Epidermal melanocyte (primary cell): ENCODE data around the gene ABHD13.
"Not testable (repeated sequence)": the region's sequence is repeated elsewhere in the genome, so short reads cannot be mapped to it uniquely, and the experiment has no call there.

Source experiments
- DNase-seq: peaks from one replicate; pipeline ENCODE4 v3.0.0; 2011; ENCODE audit warnings: low spot score; ENCODE audit not compliant: insufficient read length

The ABHD13 gene

DNA sequence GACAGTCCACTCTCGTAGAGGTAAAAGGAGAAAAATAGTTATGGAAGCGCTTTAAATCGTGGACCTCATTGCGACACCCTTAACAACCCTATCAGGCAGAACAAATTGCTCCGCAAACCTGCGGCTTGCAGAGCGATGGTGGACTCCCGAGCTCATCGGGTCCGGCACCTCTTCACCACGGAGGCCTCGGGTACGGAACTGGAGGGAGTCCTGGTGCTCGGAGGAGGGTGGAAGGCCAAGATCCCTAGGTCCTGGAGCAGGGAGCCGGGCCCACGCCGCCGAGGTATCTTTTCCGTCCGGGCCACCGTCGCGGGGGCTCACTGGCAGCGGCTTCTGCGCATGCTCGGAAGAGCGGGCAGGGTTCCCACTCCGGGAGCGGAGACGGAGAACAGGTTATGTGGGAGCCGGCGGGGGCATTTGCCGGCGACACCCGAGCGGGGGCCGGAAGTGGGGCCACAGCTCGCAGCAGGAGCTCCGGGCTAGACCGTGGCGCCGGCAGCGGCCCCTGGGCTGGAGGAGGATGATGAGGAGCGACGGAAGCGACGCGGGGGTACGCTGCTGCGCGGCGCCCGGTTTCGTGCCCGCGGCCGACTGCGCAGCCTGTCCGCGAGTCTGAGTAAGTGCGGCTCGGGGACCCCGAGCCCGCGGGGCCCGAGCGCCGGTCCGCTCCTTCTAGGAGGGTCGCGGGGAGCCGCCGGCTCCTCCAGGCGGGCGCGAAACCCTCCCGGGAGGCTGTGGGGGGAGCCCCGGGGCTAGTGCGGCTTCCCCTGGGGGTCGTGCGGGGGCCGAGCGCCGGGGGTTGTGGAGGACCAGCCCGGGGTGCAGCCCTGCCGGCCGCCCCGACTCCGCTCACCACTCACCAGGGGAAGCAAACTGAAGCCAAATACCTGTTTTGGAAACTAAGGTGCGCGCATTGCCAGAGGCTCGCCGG, at the start of gene ABHD13:
TSS of gene ABHD13 (plus strand) at position 349 of the 931 bp plus-strand sequence. CDS start 10,827 bp downstream, outside the sequence.
- DNase-seq, result peak; percentile 76

- DNase-seq, result no peak
Measured at GRCh38 chr13:108168929-108169328, 49.3 kb upstream of the ABHD13 start.

DNA sequence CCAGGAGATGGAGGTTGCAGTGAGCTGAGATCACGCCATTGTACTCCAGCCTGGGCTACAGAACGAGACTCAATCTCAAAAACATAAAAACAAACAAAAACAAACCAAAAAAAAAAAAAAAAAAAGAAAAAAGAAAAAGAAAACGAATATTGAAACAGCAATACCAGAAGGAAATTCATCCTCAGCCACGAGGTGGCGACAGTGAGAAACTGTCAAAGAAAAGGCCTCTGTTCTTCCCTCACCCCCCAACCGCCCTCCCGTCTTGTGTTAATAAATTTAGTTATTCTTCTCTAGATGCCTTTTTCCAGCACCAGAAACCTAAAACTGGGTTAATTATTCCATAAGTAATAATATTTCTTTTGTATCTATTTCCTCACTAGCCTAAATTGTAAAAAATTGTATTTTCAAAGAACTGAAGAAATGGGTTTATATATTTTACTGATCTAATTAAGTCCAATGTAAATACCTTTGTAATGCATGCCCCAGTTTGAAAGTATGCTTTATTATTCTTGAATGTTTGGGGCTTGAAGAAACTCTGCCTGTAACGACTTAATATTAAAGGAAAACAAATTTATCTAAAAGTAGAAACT, 41.4 kb upstream of the ABHD13 start:
- DNase-seq, result peak; percentile 29

GRCh38 chr13:108178078-108178477, 40.1 kb upstream of the ABHD13 start:
- no peak for DNase-seq

- no peak for DNase-seq
Measured at GRCh38 chr13:108182652-108183051, 35.5 kb upstream of the ABHD13 start.

DNA sequence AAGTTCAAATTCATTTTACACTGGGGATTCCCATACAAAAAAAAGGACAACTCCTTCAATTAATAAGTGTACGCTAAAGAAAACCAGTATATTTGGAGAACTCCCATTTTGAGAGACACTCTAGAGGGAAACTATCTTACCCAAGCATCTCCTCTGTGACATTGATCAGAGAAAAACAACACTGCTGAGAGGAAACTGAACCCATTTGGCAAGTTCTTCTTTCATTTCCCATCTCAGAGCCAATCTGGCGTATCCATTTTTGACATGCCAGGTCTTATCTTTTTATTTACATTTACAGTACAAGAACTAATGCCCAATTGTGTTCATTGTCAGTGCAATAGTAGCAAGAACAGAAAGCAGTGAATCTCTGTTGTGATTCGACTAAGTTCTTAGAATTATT, 33.0 kb upstream of the ABHD13 start:
- no peak for DNase-seq

DNA sequence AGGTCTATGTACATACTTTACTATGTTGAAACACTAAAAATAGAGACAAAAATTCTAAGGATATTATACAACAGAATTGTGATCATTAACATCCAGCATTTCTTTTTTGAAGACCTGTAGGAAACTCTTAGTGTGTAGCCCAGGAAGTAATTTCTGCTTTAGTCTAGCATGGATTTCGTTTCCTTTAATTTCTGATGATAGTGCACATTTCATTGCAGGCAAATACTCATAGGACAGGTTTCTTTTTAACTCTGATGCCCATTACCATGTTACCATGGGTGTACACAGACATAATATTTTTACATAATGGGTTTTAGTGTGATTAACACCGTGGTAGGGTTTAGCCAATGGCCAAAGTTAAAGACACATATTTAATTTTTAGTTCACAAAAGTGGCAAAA, 29.9 kb upstream of the ABHD13 start:
- no peak for DNase-seq

DNA sequence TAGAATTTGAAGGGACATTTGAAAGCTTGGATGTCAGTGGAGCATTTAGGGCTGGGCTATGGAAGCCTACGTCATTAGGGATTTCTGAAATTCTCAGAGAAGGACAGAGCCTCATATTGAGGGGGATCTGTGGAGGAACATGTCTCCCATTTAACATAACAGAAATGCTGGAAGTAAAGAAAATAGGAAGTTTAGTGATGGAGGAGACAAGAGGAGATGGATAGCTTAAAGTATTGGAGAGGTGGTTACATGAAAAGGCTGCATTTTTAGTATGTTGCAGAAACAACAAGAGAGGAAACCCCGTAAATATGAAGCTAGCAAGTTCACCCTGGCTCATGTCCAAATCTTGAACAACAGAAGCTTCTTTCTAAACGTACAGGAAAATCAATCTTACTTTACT, 27.3 kb upstream of the ABHD13 start:
- DNase-seq, result no peak

DNA sequence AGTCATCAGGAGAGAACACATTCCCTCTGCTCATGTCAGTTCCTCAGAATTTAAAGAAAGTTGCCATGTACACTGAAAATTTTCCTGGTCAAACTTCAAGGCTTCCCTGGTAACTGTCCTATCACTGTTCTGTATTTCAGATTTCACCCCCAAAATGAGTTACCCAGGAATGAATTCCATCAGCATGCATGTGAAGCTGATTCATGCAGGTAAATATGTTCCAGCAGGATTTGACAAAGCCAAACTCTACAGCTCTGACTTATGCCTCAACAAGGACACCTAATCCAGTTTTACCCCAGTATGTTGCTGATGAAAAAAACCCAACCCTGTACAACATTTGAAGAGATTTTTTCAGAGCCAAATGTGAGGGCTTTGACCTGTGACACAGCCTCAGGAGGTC, 24.4 kb upstream of the ABHD13 start:
- no peak for DNase-seq

GRCh38 chr13:108194435-108194936, 23.7 kb upstream of the ABHD13 start:
- DNase-seq, result no peak

DNA sequence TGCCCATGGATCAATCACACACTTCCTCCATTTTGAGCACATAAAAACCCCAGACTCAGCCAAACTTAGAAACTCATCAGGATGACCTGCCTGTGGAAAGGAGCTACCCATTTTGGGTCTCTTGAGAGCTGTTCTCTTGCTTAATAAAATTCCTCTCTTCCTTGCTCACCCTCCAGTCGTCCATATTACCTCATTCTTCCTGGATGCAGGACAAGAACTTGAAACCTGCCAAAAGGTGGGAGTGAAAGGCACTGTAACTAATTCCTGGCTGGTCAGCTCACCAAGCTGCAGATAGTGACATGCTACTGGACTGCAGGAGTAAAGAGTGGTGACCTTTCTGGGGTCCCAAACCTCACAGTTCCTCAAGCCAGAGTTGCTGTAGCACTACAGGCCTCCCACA, 23.0 kb upstream of the ABHD13 start:
- DNase-seq, result no peak

GRCh38 chr13:108195861-108196260, 22.3 kb upstream of the ABHD13 start:
- no peak for DNase-seq

- no peak for DNase-seq
Measured at GRCh38 chr13:108200781-108201398, 17.3 kb upstream of the ABHD13 start.

DNA sequence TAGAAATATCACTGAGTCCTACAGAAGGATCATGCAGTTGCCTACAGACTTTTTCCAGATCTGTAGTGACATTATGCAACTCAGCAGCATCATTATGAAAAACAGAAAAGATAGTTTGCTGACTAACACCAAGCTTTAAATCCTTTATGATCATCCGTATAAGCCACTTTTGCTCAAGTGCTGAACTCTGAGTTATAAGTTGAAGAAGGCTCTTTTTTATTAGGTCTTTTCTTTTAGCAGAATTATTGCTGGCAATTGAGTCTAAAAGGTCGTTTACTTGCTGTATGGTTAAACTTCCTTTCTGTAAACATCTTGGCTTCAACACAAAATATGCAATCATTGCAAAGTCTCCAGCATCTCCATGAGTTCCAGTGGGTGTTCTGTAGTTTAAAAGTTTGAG, 7.6 kb upstream of the ABHD13 start:
- no peak for DNase-seq

GRCh38 chr13:108212886-108213285, 5.3 kb upstream of the ABHD13 start:
- no peak for DNase-seq

- no peak for DNase-seq
Measured at GRCh38 chr13:108213946-108214345, 4.2 kb upstream of the ABHD13 start.

DNA sequence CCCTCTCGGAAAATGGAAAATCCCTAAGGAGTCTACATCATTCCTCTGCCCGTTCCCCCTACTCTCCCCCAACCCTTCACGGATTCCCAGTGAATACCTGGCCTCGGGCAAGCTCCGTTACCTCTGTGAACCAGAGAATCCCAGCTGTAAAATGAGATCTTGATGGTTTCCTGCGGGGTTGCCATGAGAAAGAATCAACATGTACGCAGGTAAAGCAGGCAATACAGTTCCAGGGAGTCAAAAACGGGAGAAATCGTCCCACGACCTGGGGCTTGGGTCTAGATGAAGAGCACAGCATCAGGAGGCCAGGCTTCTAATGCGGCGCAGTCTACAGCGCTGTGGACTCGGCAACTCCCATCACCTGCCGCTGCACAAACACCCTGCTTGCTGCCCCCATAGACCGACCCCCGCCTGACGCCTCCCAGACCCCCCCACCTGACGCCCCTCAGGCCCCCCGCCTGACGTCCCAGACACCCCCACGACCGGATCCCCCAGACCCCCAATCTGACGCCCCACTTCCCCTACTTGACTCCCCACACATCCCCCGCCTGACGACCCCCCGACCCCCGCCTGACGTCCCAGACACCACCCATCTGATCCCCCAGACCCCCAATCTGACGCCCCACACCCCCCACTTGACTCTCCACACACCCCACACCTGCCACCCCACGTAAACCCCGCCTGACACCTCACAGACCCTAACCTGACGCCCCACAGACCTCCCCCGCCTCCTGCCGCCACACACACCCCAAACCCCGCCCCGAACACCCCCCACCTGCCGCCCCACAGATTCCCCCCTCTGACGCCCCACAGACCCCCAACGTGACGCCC, 3.5 kb upstream of the ABHD13 start:
- no peak for DNase-seq

DNA sequence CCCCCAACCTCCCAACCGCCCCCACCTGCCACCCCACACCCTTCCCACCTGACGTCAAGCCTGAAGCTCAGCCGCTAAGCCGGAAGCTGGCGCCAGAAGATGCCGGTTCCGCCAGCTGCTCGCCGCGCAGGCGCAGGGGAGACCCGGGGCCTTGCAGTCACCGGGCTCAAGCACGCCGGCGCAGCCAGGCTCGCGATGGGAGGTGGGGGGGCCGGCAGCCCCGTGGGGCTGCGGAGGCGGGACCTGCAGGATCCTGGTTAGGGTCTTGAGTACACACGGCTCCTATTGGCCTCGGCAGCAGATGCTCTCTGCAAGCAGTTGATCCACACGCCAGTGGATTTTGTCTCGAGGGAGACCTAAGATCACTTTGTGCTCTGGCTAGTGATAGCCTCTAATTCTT, 2.8 kb upstream of the ABHD13 start, which contains the start of gene LIG4:
TSS of gene LIG4 (minus strand) at position 101 of the 400 bp plus-strand sequence. CDS start 4,268 bp downstream, outside the sequence.
- peak; percentile 74 for DNase-seq

DNA sequence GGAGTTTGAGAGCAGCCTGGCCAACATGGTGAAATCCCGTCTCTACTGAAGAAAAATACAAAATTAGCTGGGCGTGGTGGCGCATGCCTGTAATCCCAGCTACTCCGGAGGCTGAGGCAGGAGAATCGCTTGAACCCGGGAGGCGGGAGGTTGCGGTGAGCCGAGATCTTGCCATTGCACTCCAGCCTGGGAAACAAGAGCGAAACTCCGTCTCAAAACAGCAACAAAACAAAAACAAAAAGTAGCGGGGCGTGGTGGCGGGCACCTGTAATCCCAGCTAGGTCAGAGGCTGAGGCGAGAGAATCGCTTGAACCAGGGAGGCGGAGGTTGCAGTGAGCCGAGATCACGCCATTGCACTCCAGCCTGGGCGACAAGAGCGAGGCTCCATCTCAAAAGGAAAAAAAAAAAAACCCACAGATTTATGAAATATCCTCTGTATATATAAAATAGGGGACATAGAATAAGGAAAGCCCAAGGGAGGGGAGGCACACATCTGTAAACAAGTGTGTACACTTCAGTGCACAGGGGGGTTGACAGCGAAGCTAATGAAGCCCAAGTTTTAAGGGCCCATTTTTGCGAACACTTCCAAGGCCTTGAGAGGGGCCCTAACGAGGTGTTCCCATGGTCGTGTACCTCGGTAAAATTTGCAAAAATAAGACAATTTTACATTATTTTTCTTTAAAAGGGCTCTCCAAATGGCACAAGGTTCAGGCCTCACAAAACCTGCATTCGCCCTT, 717 bp upstream of the ABHD13 start:
- not testable (repeated sequence) for DNase-seq

GRCh38 chr13:108220041-108220440, 1.8 kb downstream of the ABHD13 start:
- DNase-seq, result no peak
